ENCODE results near the gene HLCS.
A peak's percentile ranks its signal among the peaks of the same experiment; 100 is the strongest.
"Not testable (repeated sequence)": the region's sequence is repeated elsewhere in the genome, so short reads cannot be mapped to it uniquely, and the experiment has no call there.

Gene HLCS

GRCh38 chr21:36966066-36966820 lies at the start of gene HLCS:
Gene HLCS (minus strand): TSS chr21:36966669. CDS start chr21:36966638, 31 bp downstream.
- Histone ChIP-seq H3K9ac (ENCODE audit: low read depth, low read length) (peak within 1 kb of the TSS; percentile 83), H3K4me1 (ENCODE audit: insufficient read depth, low read length) (peaks cover 17% of the 10 kb centered on the region), H3K9me3 (ENCODE audit: control insufficient read depth, insufficient read depth, low read length) (no peaks in the 10 kb centered on the region), H3K36me3 (ENCODE audit: insufficient read depth, low read length) (0 out of 2 replicates have a peak, but pooled peaks cover under 1% of the 10 kb centered on the region)

DNA sequence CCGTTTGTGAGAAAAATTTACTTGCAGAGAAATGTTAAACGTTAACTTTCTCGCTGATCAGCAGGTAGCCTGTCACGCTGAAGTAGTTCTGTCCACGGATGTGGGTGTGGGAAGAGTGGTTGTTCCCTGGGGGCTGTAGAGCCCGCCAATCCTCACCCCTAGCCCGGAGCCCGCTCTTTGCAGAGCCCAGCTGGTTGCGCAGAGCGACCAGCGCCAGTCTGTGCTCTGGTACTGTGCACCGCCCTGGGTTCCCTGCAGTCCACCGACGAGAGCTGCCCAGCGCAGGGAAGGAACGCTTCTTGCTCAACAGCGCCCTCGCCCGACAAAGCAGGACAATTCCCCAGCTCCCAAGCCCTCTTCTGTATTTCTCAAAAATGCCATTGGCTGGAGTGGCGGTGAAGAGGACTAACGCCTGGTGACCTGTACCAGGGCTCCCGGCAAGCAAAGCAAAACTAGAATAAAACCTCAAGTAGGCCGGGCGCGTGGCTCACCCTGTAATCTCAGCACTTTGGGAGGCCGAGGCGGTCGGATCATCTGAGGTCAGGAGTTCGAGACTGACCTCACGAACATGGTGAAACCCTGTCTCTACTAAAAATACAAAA lies 43.4 kb upstream of the HLCS start:
- peak overlapping the region; percentile 34; the same call in 1 of the 2 replicates for H3K9ac ChIP-seq (ENCODE audit: low read depth, low read length)
- no peaks in the 10 kb centered on the region for H3K9me3 ChIP-seq (ENCODE audit: control insufficient read depth, insufficient read depth, low read length)
- no peaks in the 10 kb centered on the region for H3K4me1 ChIP-seq (ENCODE audit: insufficient read depth, low read length)
- H3K36me3 ChIP-seq (ENCODE audit: insufficient read depth, low read length), result no peaks in the 10 kb centered on the region

DNA sequence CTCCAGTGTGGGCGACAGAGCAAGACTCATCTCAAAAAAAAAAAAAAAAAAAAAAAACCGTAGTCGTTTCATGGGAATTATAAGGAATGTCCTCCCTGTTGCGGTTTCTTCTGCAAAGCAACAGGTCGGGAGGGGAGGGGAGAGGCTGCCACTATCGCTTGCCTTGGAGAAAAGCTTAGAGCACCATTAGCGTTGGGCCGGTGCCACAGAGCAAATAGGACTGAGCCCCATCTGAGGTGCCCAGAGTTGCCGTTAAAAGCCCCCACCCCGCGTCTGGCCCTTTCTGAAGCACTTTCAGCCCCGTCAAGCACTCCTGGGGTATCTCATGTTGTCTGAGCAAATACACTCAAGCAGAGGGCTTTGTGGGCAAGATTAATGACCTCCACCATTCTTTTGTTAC lies 42.3 kb upstream of the HLCS start:
- no peaks in the 10 kb centered on the region for H3K9me3 ChIP-seq (ENCODE audit: control insufficient read depth, insufficient read depth, low read length)
- no peaks in the 10 kb centered on the region for H3K4me1 ChIP-seq (ENCODE audit: insufficient read depth, low read length)
- no peaks in the 10 kb centered on the region for H3K36me3 ChIP-seq (ENCODE audit: insufficient read depth, low read length)
- H3K9ac ChIP-seq (ENCODE audit: low read depth, low read length), result no peak overlapping the region

DNA sequence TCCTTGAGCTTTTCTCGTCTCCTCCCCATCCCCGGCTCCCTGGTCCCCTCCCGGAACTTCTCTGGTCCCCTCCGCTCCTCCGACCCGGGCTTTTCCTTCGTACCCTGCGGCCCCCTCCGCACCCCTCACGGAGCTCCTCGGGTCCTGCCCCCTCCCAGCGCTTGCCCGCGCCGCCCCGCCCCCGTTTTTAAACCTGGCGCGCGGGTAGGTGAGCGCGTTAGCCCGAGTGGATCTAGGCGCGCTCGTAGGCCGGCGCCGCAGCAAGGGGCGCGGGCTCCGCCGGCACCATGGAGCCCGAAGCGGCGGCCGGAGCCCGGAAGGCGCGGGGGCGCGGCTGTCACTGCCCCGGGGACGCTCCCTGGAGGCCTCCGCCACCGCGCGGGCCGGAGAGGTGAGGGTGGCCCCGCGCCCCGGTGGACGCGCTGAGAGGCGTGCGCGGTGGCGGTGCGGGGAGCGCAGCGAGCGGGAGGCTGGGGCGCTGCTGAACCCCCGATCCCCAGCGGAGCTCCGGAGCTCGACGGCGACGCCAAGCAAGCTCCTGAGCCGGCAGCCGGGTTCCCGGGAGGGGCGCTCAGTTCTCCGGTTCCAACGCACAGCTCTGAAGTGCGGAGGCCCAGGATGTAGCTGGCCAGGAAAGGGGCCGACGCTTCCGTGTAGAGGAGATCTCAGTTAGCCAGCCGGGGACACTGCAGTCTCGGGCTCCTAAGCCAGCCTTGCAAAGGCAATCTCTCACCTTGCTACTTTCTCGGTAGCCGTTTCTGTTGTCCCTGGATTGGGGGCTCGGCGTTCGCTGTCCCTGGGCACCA lies 40.2 kb upstream of the HLCS start, which contains the start of gene RIPPLY3:
Gene RIPPLY3 (plus strand): TSS at position 217 of the 806 bp plus-strand sequence. CDS start 71 bp downstream, at position 288.
- peak within 1 kb of the TSS; percentile 76 for H3K9ac ChIP-seq (ENCODE audit: low read depth, low read length)

GRCh38 chr21:37005548-37006485 lies 39.3 kb upstream of the HLCS start:
- no peaks in the 10 kb centered on the region for H3K4me1 ChIP-seq (ENCODE audit: insufficient read depth, low read length)
- peak overlapping the region; percentile 63 for H3K9ac ChIP-seq (ENCODE audit: low read depth, low read length)
- no peaks in the 10 kb centered on the region for H3K9me3 ChIP-seq (ENCODE audit: control insufficient read depth, insufficient read depth, low read length)
- no peaks in the 10 kb centered on the region for H3K36me3 ChIP-seq (ENCODE audit: insufficient read depth, low read length)

More for the DNA sequence above, 40.2 kb upstream of the HLCS start, which contains the start of gene RIPPLY3:
- Histone ChIP-seq H3K4me1 (ENCODE audit: insufficient read depth, low read length) (no peaks in the 10 kb centered on the region), H3K36me3 (ENCODE audit: insufficient read depth, low read length) (no peaks in the 10 kb centered on the region), H3K9me3 (ENCODE audit: control insufficient read depth, insufficient read depth, low read length) (no peaks in the 10 kb centered on the region)

DNA sequence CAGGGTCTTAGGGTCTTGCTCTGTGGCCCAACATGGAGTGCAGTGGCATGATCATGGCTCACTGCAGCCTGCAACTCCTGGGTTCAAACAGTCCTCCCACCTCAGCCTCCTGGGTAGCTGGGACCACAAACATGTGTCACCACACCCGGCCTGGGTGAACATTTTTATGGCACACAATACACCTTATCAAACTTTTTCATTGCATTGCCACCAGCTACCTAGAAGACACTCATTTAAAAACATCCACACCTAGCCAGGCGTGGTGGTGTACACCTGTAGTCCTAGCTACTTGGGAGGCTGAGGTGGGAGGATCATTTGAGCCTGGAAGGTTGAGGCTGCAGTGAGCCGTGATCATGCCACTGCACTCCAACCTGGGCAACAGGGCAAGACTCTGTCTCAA lies 37.4 kb upstream of the HLCS start:
- not testable (repeated sequence) for H3K9me3 ChIP-seq (ENCODE audit: control insufficient read depth, insufficient read depth, low read length)

GRCh38 chr21:37002851-37003250 lies 36.4 kb upstream of the HLCS start:
- H3K9ac ChIP-seq (ENCODE audit: low read depth, low read length); H3K4me1 ChIP-seq (ENCODE audit: insufficient read depth, low read length); H3K9me3 ChIP-seq (ENCODE audit: control insufficient read depth, insufficient read depth, low read length); H3K36me3 ChIP-seq (ENCODE audit: insufficient read depth, low read length): not testable (repeated sequence)

More for the DNA sequence above, 37.4 kb upstream of the HLCS start:
- not testable (repeated sequence) for H3K4me1 ChIP-seq (ENCODE audit: insufficient read depth, low read length); H3K36me3 ChIP-seq (ENCODE audit: insufficient read depth, low read length); H3K9ac ChIP-seq (ENCODE audit: low read depth, low read length)

GRCh38 chr21:37001441-37001840 lies 35.0 kb upstream of the HLCS start:
- no peak overlapping the region for H3K9ac ChIP-seq (ENCODE audit: low read depth, low read length)
- no peaks in the 10 kb centered on the region for H3K9me3 ChIP-seq (ENCODE audit: control insufficient read depth, insufficient read depth, low read length)
- no peaks in the 10 kb centered on the region for H3K4me1 ChIP-seq (ENCODE audit: insufficient read depth, low read length)
- H3K36me3 ChIP-seq (ENCODE audit: insufficient read depth, low read length), result no peaks in the 10 kb centered on the region

- no peaks in the 10 kb centered on the region for H3K36me3 ChIP-seq (ENCODE audit: insufficient read depth, low read length)
- H3K9me3 ChIP-seq (ENCODE audit: control insufficient read depth, insufficient read depth, low read length), result no peaks in the 10 kb centered on the region
- no peak overlapping the region for H3K9ac ChIP-seq (ENCODE audit: low read depth, low read length)
- no peaks in the 10 kb centered on the region for H3K4me1 ChIP-seq (ENCODE audit: insufficient read depth, low read length)
Observed at GRCh38 chr21:37000381-37000780, 33.9 kb upstream of the HLCS start.

- Histone ChIP-seq H3K36me3 (ENCODE audit: insufficient read depth, low read length) (no peaks in the 10 kb centered on the region), H3K9me3 (ENCODE audit: control insufficient read depth, insufficient read depth, low read length) (no peaks in the 10 kb centered on the region), H3K9ac (ENCODE audit: low read depth, low read length) (no peak overlapping the region), H3K4me1 (ENCODE audit: insufficient read depth, low read length) (no peaks in the 10 kb centered on the region)
Observed at GRCh38 chr21:36999131-36999898, 32.8 kb upstream of the HLCS start.

DNA sequence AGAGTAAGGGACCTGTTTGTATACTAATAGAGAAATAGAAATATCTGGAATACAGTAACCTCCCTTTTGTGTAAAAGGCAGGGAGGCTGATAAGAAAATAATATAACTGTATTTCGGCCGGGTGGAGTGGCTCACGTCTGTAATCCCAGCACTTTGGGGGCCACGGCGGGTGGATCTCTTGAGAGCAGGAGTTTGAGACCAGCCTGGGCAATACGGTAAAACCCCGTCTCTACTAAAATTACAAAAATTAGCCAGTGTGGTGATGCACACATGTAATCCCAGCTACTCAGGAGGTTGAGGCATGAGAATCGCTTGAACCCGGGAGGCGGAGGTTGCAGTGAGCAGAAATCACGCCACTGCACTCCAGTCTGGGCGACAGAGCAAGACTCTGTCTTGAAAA lies 28.8 kb upstream of the HLCS start:
- not testable (repeated sequence) for H3K9me3 ChIP-seq (ENCODE audit: control insufficient read depth, insufficient read depth, low read length); H3K4me1 ChIP-seq (ENCODE audit: insufficient read depth, low read length); H3K36me3 ChIP-seq (ENCODE audit: insufficient read depth, low read length)
- peak overlapping the region; percentile 37; the same call in 1 of the 2 replicates for H3K9ac ChIP-seq (ENCODE audit: low read depth, low read length)

DNA sequence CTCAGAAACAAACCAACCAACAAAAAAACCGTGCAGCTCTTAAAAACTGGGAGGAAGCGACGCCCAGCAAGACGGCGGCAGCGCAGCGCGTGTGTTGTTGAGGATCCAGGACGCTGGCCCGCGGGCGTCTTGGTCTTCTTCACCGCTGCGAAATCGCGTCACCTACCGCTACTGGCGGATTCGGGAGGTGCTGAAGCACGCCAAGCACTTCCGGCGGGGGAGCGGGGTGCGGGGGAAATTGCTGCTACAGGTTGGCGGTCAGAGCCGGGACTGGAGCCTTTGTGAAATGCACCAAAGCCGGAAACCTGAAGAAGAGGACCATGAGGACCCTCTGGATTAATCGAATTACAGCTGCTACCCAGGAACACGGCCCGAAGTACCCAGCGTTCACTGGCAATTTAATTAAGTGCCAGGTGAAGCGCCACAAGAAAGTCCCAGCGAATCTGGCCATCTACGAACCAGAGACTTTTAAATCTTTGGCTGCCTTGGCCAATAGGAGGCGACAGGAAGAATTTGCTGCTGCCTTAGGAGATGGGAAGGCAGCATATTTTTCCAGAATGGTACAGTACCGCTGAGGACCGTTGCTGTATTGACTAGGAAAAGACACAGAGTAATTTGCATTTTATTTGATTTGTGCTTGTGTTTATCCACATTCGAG lies 28.2 kb upstream of the HLCS start:
- Histone ChIP-seq H3K9ac (ENCODE audit: low read depth, low read length) (peak overlapping the region; percentile 37; the same call in 1 of the 2 replicates), H3K9me3 (ENCODE audit: control insufficient read depth, insufficient read depth, low read length) (no peaks in the 10 kb centered on the region), H3K4me1 (ENCODE audit: insufficient read depth, low read length) (peaks cover 8% of the 10 kb centered on the region; the same call in 1 of the 2 replicates), H3K36me3 (ENCODE audit: insufficient read depth, low read length) (no peaks in the 10 kb centered on the region)

GRCh38 chr21:36992671-36993070 lies 26.2 kb upstream of the HLCS start:
- H3K4me1 ChIP-seq (ENCODE audit: insufficient read depth, low read length), result peaks cover 8% of the 10 kb centered on the region; the same call in 1 of the 2 replicates

More at GRCh38 chr21:36992671-36993070, 26.2 kb upstream of the HLCS start:
- no peaks in the 10 kb centered on the region for H3K9me3 ChIP-seq (ENCODE audit: control insufficient read depth, insufficient read depth, low read length)
- no peaks in the 10 kb centered on the region for H3K36me3 ChIP-seq (ENCODE audit: insufficient read depth, low read length)
- no peak overlapping the region for H3K9ac ChIP-seq (ENCODE audit: low read depth, low read length)
